Measurements from ENCODE around the gene FASTK.

DNA sequence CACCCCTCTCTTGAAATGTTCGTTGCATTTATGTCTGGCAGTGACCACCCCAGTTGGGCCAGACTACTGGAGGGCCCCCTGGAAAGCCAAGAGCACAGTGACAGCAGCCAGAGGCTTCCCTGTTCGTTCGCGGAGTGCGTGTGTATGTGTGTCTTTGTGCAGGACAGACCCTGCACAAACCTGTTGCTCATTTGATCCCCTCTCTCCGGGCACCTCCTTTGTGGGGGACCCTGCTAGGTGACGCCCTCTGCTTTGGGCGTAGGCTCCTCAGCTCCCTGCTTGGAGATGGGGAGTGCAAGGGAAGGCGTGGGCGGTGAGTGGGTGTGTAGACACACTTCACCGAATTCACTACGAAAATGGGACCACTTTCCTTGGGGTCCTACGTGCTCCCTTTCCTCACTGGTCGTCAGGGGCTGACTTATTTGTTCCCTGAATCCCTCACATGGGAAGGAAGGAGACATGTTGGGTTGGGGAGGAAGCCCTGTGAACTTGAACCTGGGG lies 44.3 kb upstream of the FASTK start:
- no peak for TF ChIP-seq ZFX (IDR thresholded peaks at IDR 0.05)
- no peak for TF ChIP-seq CTCF (conservative IDR thresholded peaks at IDR 0.05)
